AG09309 (cell line): ENCODE results near the gene DNM3.

Source experiments
- DNase-seq: peaks from one replicate; pipeline ENCODE4 v3.0.0-alpha.2; 2010; ENCODE audit warnings: low read depth
- H3K4me3 ChIP-seq: 2 replicates; pipeline ENCODE4 v1.5.1; 2011; ENCODE audit warnings: mild to moderate bottlenecking, low read depth, low read length, moderate library complexity; ENCODE audit not compliant: control insufficient read depth
- TF ChIP-seq, protein P1 (sequence below): IDR thresholded peaks from 2 replicates; pipeline ENCODE4 v1.5.1; 2011; ENCODE audit warnings: mild to moderate bottlenecking, low read depth, low read length, inconsistent platforms; ENCODE audit not compliant: insufficient read depth, control insufficient read depth; ENCODE audit errors: missing control alignments

The DNM3 gene

DNA sequence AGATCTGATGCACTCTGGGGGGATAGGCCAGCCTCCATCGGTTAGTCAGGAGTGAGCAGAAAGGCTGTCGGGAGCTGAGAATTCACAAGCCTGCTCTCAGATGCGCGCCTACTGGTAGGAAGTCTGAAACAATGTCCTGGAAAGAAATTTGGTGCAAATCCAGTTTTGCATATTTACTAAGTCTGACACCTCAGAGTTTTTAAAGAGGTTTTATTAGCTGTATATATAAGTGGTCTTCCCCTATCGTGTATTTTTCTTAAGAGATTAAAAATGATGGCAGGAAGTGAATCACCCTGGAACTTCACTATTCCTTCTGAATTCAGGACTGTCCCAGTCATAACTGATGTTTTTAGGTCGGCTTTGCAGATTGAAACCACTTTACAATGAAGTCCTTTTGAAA lies 479.4 kb downstream of the DNM3 start:
- DNase-seq: peak; percentile 41
- no peak overlapping the region for H3K4me3 ChIP-seq
- TF ChIP-seq, protein P1, sequence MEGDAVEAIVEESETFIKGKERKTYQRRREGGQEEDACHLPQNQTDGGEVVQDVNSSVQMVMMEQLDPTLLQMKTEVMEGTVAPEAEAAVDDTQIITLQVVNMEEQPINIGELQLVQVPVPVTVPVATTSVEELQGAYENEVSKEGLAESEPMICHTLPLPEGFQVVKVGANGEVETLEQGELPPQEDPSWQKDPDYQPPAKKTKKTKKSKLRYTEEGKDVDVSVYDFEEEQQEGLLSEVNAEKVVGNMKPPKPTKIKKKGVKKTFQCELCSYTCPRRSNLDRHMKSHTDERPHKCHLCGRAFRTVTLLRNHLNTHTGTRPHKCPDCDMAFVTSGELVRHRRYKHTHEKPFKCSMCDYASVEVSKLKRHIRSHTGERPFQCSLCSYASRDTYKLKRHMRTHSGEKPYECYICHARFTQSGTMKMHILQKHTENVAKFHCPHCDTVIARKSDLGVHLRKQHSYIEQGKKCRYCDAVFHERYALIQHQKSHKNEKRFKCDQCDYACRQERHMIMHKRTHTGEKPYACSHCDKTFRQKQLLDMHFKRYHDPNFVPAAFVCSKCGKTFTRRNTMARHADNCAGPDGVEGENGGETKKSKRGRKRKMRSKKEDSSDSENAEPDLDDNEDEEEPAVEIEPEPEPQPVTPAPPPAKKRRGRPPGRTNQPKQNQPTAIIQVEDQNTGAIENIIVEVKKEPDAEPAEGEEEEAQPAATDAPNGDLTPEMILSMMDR: peak; percentile 41

DNA sequence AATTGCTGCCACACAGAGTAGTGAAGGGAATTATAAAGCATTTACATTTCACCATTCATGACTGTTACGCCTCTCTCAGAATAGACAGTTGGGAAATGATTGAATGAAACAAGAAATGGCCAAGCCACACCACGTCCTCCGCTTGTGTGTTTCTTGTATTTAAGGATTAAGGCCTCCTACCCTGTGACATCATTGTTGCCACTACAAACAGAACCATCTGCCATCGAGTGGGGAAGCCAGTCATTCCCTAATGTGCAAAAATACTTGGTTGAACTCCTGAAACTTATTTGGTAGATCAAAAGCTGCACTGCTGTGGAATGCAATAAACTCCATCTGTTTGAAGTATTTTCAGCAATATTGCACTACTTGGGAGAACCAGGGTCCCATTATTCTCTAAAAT lies 480.2 kb downstream of the DNM3 start:
- TF ChIP-seq, protein P1: no peak
- DNase-seq: peak; percentile 61
- no peak overlapping the region for H3K4me3 ChIP-seq

GRCh38 chr1:172322219-172323061 lies 481.1 kb downstream of the DNM3 start:
- TF ChIP-seq, protein P1: no peak
- peak; percentile 71 for DNase-seq
- peak overlapping the region; percentile 3 for H3K4me3 ChIP-seq

GRCh38 chr1:172323686-172324085 lies 482.4 kb downstream of the DNM3 start:
- no peak for DNase-seq
- TF ChIP-seq, protein P1: no peak
- no peak overlapping the region for H3K4me3 ChIP-seq

- no peak overlapping the region for H3K4me3 ChIP-seq
- no peak for DNase-seq
- TF ChIP-seq, protein P1: no peak
Measured at GRCh38 chr1:172324086-172324485, 482.8 kb downstream of the DNM3 start.

- no peak for DNase-seq
- no peak overlapping the region for H3K4me3 ChIP-seq
- TF ChIP-seq, protein P1: no peak
Measured at GRCh38 chr1:172324761-172325160, 483.5 kb downstream of the DNM3 start.
